Measurements from ENCODE around the gene FAM168A. TPM values are rescaled to one million over a fixed set of nuclear protein-coding genes. Genes with fewer than 3 reads are reported as not detected.

Gene FAM168A
- total and polyA plus RNA-seq, 9 of the 15 experiments (the other 6 are each of a cell fraction or from before 2014, with no cell fraction given) = 0.44 to 7.2 (median 2.9) TPM

DNA sequence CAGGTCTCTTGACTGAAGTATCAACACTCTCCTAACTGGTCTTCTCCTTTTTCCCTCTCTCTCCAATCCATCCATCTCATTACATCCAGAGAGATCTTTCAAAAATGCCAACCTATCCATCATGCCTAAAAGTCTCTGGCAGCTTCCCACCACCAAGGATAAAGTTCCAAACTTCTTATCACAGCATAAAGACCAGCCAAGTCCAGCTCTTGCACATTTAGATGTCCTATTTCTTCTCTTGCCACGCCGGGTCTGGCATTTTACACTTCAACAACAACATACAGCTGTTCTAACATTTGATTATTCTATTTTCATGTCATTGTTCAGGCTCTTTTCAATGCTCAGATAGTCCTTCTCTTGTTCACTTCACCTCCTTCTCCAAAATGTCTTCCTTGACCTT, 151.1 kb downstream of the FAM168A start:
- Histone ChIP-seq H3K4me1 (replicated peaks in 1 of 2; ENCODE audit: control insufficient read depth in 2 of 2, insufficient read depth in 2 of 2, low read length in 2 of 2) (no peaks in the 10 kb centered on the region), H3K4me2 (ENCODE audit: insufficient read depth, low read length) (no peak overlapping the region), H3K4me3 (no peak overlapping the region), H3K27me3 (ENCODE audit: control insufficient read depth in 2 of 2, insufficient read depth in 2 of 2, low read length in 2 of 2) (no peaks in the 10 kb centered on the region; a peak in 1 of 5 replicates), H3K9me3 (replicated peaks; ENCODE audit: control insufficient read depth, insufficient read depth, low read depth, low read length) (no peaks in the 10 kb centered on the region), H3K36me3 (ENCODE audit: control insufficient read depth, insufficient read depth, low read length) (no peaks in the 10 kb centered on the region), H3K27ac (ENCODE audit: extremely low read depth, low read depth, low read length) (no peak overlapping the region), H4K20me1 (replicated peaks; ENCODE audit: control insufficient read depth, insufficient read depth, low read length) (no peaks in the 10 kb centered on the region), H2AFZ (ENCODE audit: low read depth, low read length) (no peak overlapping the region), H3K79me2 (ENCODE audit: control insufficient read depth, insufficient read depth, low read length) (no peaks in the 10 kb centered on the region), H3K9ac (ENCODE audit: insufficient read depth in 1 of 2, low read depth in 2 of 2, low read length in 2 of 2) (no peak overlapping the region), H3K9me1 (ENCODE audit: control insufficient read depth, insufficient read depth, low read length) (no peaks in the 10 kb centered on the region)
- 0% methylated on average over 2 of the region's 2 CpGs for WGBS (ENCODE audit: insufficient coverage, low coverage, missing lambda C conversion rate)
- intact Hi-C loops (cut with micrococcal nuclease) = no loop called here
- TF ChIP-seq LARP7 (IDR thresholded peaks at IDR 0.05) = no peak
- no peak for TF ChIP-seq ARHGAP35 (IDR thresholded peaks at IDR 0.05; ENCODE audit: partially characterized antibody)
- TF ChIP-seq ZNF76 (CRISPR knock-in tag; IDR thresholded peaks at IDR 0.05; ENCODE audit: borderline replicate concordance) = no peak
- POLR2A ChIA-PET = interaction anchor here (0.8 to 2.6 kb wide), 2 partner anchors 11 to 1129 kb away, joined by 3 to 10 read pairs; no protein-coding TSS in a partner anchor
- no TSS peak for BruUV-seq (replicated peaks)
- no peak for FAIRE-seq
- CTCF ChIA-PET (ENCODE audit: low intra/inter-chr PET ratio) = no interaction called here
- in situ Hi-C loops (cut with MboI) = no loop called here
- DNase-seq (ENCODE audit: extremely low read depth in 1 of 4, low spot score in 3 of 4) = no peak
- ATAC-seq = no peak

DNA sequence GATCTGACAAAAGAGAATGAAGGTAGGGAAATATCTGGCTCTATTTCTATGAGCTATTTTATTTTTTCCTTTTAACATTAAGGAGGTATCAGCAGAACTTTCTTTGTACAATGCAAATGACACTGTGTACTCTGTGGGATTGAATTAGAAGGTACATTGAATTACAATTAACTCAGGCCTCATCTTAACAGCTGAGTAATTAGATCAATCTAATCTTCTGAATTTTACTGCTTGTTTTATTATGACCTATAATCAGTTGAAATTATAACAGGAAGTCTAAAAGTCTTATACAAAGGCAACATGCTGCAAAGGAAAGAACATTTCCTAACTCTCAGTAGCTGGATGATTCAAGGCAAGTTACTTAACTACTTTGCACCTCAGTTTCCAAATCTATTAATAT, 151.9 kb downstream of the FAM168A start:
- Histone ChIP-seq H4K20me1 (replicated peaks; ENCODE audit: control insufficient read depth, insufficient read depth, low read length) (no peaks in the 10 kb centered on the region), H3K9me3 (replicated peaks; ENCODE audit: control insufficient read depth, insufficient read depth, low read depth, low read length) (no peaks in the 10 kb centered on the region), H2AFZ (ENCODE audit: low read depth, low read length) (no peak overlapping the region), H3K9me1 (ENCODE audit: control insufficient read depth, insufficient read depth, low read length) (no peaks in the 10 kb centered on the region), H3K9ac (ENCODE audit: insufficient read depth in 1 of 2, low read depth in 2 of 2, low read length in 2 of 2) (no peak overlapping the region), H3K27ac (ENCODE audit: extremely low read depth, low read depth, low read length) (no peak overlapping the region), H3K4me2 (ENCODE audit: insufficient read depth, low read length) (no peak overlapping the region), H3K36me3 (ENCODE audit: control insufficient read depth, insufficient read depth, low read length) (no peaks in the 10 kb centered on the region), H3K27me3 (ENCODE audit: control insufficient read depth in 2 of 2, insufficient read depth in 2 of 2, low read length in 2 of 2) (no peaks in the 10 kb centered on the region; a peak in 1 of 5 replicates), H3K4me3 (no peak overlapping the region), H3K4me1 (replicated peaks in 1 of 2; ENCODE audit: control insufficient read depth in 2 of 2, insufficient read depth in 2 of 2, low read length in 2 of 2) (no peaks in the 10 kb centered on the region), H3K79me2 (ENCODE audit: control insufficient read depth, insufficient read depth, low read length) (no peaks in the 10 kb centered on the region)
- DNase-seq (ENCODE audit: extremely low read depth in 1 of 4, low spot score in 3 of 4) (no peak), FAIRE-seq (no peak), ATAC-seq (no peak)
- ChIA-PET CTCF (ENCODE audit: low intra/inter-chr PET ratio) (no interaction called here), POLR2A (interaction anchor here (0.6 to 2.6 kb wide), 3 partner anchors 10 to 656 kb away, joined by 3 to 10 read pairs (median 3); no protein-coding TSS in a partner anchor)
- intact Hi-C loops (cut with micrococcal nuclease) (no loop called here), in situ Hi-C loops (cut with MboI) (no loop called here)
- TF ChIP-seq, protein P1, sequence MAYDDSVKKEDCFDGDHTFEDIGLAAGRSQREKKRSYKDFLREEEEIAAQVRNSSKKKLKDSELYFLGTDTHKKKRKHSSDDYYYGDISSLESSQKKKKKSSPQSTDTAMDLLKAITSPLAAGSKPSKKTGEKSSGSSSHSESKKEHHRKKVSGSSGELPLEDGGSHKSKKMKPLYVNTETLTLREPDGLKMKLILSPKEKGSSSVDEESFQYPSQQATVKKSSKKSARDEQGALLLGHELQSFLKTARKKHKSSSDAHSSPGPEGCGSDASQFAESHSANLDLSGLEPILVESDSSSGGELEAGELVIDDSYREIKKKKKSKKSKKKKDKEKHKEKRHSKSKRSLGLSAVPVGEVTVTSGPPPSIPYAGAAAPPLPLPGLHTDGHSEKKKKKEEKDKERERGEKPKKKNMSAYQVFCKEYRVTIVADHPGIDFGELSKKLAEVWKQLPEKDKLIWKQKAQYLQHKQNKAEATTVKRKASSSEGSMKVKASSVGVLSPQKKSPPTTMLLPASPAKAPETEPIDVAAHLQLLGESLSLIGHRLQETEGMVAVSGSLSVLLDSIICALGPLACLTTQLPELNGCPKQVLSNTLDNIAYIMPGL (CRISPR knock-in tag; IDR thresholded peaks at IDR 0.05) = no peak
- TF ChIP-seq MAZ (CRISPR knock-in tag; conservative IDR thresholded peaks at IDR 0.05 in 1 of 2, IDR thresholded peaks at IDR 0.05 in 1 of 2) = no peak
- no peak for TF ChIP-seq ZBTB7A (IDR thresholded peaks at IDR 0.05; ENCODE audit: borderline replicate concordance, control insufficient read depth, low read depth, low read length)
- no peak for TF ChIP-seq THRAP3 (IDR thresholded peaks at IDR 0.05; ENCODE audit: borderline replicate concordance)
- no TSS peak for BruUV-seq (replicated peaks)
